ENCODE data around the gene R3HDM4.
"Not testable (repeated sequence)": the region's sequence is repeated elsewhere in the genome, so short reads cannot be mapped to it uniquely, and the experiment has no call there.

GRCh38 chr19:891421-892200 lies 21.4 kb downstream of the R3HDM4 start:
- TF ChIP-seq POLR2AphosphoS5 (IDR thresholded peaks at IDR 0.05; ENCODE audit: low read depth); CTCF (IDR thresholded peaks at IDR 0.05; ENCODE audit: insufficient read depth, low read length); GABPA (IDR thresholded peaks at IDR 0.05; ENCODE audit: low read depth): not testable (repeated sequence)
- TF ChIP-seq, protein P1, sequence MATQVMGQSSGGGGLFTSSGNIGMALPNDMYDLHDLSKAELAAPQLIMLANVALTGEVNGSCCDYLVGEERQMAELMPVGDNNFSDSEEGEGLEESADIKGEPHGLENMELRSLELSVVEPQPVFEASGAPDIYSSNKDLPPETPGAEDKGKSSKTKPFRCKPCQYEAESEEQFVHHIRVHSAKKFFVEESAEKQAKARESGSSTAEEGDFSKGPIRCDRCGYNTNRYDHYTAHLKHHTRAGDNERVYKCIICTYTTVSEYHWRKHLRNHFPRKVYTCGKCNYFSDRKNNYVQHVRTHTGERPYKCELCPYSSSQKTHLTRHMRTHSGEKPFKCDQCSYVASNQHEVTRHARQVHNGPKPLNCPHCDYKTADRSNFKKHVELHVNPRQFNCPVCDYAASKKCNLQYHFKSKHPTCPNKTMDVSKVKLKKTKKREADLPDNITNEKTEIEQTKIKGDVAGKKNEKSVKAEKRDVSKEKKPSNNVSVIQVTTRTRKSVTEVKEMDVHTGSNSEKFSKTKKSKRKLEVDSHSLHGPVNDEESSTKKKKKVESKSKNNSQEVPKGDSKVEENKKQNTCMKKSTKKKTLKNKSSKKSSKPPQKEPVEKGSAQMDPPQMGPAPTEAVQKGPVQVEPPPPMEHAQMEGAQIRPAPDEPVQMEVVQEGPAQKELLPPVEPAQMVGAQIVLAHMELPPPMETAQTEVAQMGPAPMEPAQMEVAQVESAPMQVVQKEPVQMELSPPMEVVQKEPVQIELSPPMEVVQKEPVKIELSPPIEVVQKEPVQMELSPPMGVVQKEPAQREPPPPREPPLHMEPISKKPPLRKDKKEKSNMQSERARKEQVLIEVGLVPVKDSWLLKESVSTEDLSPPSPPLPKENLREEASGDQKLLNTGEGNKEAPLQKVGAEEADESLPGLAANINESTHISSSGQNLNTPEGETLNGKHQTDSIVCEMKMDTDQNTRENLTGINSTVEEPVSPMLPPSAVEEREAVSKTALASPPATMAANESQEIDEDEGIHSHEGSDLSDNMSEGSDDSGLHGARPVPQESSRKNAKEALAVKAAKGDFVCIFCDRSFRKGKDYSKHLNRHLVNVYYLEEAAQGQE (IDR thresholded peaks at IDR 0.05; ENCODE audit: insufficient replicate concordance, low read depth), result not testable (repeated sequence)

All from HL-60 (cell line).